Astrocyte of the spinal cord (primary cell): ENCODE data around the gene KAZN.

Source experiments
- DNase-seq: peaks from one replicate; pipeline ENCODE4 v3.0.0; 2011; ENCODE audit warnings: low read depth, low spot score
- H3K4me3 ChIP-seq: 2 replicates; pipeline ENCODE4 v1.5.1; 2011; ENCODE audit warnings: low read depth, mild to moderate bottlenecking, low read length, moderate library complexity
- CTCF ChIP-seq: IDR thresholded peaks from 2 replicates; pipeline ENCODE4 v1.5.1; 2012; ENCODE audit warnings: low read depth, mild to moderate bottlenecking, low read length, inconsistent platforms
- in situ Hi-C: cut with HindIII; loops from 2 replicates; pipeline ENCODE4 v1.10.0; 2017; ENCODE audit warnings: low sequenced_read_pairs

KAZN gene

GRCh38 chr1:14875524-14876509 lies 277.3 kb downstream of the KAZN start:
- in situ Hi-C loops: no loop called here
- DNase-seq: no peak
- H3K4me3 ChIP-seq: no peak overlapping the region
- no peak for TF ChIP-seq CTCF

- TF ChIP-seq CTCF: no peak
- in situ Hi-C loops: no loop called here
- DNase-seq: no peak
- H3K4me3 ChIP-seq: no peak overlapping the region
These were observed 278.3 kb downstream of the KAZN start for GRCh38 chr1:14876747-14877146.

GRCh38 chr1:14877224-14877623 lies 278.7 kb downstream of the KAZN start:
- no peak overlapping the region for H3K4me3 ChIP-seq
- DNase-seq: no peak
- no peak for TF ChIP-seq CTCF
- in situ Hi-C loops: no loop called here

GRCh38 chr1:14878124-14878523 lies 279.6 kb downstream of the KAZN start:
- no peak for TF ChIP-seq CTCF
- no peak for DNase-seq
- in situ Hi-C loops: no loop called here
- no peak overlapping the region for H3K4me3 ChIP-seq

- no peak for DNase-seq
- in situ Hi-C loops: no loop called here
- no peak for TF ChIP-seq CTCF
- no peak overlapping the region for H3K4me3 ChIP-seq
These were observed 280.5 kb downstream of the KAZN start for GRCh38 chr1:14878951-14879350.

- in situ Hi-C loops: no loop called here
- no peak for TF ChIP-seq CTCF
- DNase-seq: peak; percentile 83
- no peak overlapping the region for H3K4me3 ChIP-seq
These were observed 282.2 kb downstream of the KAZN start for GRCh38 chr1:14880456-14881316.
